Stimulated activated CD8-positive, alpha-beta memory T cell treated with anti-CD3 and anti-CD28 coated beads, Interleukin-4, amount 100 ng/mL, for 24 hours (primary cell): ENCODE measurements around the gene MYO9B.
A peak's percentile ranks its signal among the peaks of the same experiment; 100 is the strongest.

Source experiments
- DNase-seq: peaks from one replicate; pipeline ENCODE4 v3.0.0-alpha.2; 2020; ENCODE audit warnings: low read depth

The MYO9B gene, protein sequence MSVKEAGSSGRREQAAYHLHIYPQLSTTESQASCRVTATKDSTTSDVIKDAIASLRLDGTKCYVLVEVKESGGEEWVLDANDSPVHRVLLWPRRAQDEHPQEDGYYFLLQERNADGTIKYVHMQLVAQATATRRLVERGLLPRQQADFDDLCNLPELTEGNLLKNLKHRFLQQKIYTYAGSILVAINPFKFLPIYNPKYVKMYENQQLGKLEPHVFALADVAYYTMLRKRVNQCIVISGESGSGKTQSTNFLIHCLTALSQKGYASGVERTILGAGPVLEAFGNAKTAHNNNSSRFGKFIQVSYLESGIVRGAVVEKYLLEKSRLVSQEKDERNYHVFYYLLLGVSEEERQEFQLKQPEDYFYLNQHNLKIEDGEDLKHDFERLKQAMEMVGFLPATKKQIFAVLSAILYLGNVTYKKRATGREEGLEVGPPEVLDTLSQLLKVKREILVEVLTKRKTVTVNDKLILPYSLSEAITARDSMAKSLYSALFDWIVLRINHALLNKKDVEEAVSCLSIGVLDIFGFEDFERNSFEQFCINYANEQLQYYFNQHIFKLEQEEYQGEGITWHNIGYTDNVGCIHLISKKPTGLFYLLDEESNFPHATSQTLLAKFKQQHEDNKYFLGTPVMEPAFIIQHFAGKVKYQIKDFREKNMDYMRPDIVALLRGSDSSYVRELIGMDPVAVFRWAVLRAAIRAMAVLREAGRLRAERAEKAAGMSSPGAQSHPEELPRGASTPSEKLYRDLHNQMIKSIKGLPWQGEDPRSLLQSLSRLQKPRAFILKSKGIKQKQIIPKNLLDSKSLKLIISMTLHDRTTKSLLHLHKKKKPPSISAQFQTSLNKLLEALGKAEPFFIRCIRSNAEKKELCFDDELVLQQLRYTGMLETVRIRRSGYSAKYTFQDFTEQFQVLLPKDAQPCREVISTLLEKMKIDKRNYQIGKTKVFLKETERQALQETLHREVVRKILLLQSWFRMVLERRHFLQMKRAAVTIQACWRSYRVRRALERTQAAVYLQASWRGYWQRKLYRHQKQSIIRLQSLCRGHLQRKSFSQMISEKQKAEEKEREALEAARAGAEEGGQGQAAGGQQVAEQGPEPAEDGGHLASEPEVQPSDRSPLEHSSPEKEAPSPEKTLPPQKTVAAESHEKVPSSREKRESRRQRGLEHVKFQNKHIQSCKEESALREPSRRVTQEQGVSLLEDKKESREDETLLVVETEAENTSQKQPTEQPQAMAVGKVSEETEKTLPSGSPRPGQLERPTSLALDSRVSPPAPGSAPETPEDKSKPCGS (N-terminal part only)

DNA sequence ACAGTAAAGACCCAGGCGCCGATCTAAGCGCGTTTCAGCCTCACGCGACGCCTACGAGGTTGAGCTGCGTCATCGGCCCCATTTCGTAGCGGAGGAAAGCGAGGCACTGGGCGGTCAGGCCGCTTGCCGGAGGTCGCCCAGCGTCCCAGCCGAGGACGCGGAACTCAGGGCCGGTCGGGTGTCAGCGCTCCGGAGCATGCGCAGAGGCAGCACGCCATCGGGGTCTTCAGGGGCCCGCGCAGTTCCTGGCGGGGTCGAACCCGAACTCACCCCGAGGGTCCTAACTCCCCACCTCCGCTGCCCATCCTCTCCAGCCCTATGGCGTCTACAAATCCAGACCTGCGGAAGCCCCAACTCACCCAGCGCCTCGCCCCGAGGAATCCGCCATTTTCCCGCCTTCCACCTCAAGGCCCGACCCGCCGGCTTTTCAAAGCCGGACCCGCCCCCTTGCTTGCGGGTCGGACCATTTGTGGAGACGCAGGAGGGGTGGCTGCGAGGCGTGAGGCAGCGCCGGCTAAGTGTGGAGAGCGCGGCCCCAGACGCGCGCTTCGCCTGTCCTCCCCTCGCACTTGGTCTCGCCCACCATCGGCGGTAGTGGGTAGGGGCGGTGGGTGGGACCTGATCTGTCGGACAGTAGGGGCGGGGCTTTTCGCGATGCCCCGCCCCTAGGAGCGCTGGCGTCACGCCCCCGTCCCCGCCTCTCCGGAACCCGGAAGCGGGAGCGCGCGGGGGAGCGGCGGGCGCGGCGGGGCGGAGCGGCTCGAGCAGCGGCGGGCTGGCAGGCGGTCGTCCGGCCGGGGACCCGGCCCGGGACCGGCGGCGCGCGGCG, at the start of gene MYO9B, which contains the start of gene HAUS8:
MYO9B (plus strand) TSS at position 743 of the 829 bp plus-strand sequence. CDS start 25,941 bp downstream, outside the sequence.
HAUS8 (minus strand) TSS at position 418 of the 829 bp plus-strand sequence; CDS start at position 388, 30 bp downstream.
- peak; percentile 99 for DNase-seq

DNA sequence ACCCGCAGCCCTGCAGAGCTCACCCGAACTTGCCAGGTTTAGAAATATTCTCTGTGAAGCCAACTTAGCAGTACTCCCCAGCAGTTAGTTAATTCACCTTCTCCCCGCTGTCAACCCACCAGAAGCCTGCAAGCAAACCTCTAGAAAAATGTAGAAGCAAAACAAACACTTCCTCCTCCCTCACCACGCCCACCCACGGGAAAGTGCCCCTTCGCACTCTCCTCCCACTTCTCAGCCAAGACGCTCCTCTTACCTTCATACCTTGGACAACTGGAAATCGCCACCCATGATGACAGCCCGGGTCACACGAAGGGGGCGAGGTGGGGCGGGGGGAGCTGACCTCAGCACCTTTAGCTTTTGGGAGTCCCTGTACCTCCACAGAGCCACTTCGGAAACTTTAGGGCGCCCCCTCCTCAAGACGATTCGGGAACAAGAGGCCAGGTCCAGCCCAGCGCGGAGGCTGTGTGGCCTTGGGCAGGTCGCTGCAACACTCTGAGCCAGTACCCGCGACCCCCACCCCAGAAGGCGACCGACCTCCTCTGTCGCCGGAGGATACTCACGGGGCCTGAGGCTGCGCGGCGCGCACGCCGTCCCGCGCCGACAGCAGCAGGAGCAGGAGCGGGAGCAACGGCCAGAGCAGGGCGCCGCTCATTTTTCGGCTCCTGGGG, 49.5 kb upstream of the MYO9B start:
- no peak for DNase-seq

DNA sequence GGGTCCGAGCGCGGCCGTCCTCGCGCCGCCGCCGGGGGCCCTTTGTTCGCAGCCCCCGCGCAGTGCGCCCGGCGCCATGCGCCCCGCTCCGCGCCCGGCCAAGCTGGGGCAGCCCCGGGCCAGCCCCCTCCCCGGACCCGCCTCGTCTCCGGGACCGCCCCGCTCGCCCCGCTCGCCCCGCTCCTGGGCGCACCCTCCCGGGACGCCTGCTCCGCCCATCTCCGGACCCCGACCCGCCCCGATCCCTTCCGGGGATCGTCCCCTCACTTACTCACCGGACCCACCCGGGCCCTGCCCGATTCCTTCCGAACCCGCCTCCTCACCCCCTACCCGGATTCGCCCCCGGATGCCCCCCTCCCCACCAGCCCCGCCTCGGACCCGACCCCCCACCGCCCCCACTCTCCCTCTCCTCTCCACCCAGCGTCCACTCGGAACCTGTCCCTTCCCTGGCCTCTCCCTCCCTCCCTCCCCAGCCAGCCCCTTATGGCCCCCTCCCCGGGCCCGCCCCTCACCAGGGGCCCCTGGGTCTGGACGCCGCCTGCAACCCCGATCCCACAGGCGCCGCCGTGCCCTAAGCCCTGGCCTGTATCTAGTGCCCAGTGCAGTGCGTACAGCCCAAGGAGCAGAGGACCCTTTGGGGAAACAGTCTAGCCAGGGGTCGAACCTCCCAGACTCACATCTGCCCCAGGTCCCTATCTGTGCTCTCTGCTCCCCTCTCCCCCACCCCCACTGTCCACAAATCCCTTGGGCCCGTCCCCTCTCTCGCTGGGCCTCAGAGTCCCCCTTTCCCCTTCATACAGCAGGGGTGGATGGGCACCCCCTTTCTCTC, 48.7 kb upstream of the MYO9B start, which contains the start of gene CPAMD8:
CPAMD8 (minus strand) TSS at position 105 of the 829 bp plus-strand sequence. CDS start 168 bp downstream, outside the sequence.
- no peak for DNase-seq

DNA sequence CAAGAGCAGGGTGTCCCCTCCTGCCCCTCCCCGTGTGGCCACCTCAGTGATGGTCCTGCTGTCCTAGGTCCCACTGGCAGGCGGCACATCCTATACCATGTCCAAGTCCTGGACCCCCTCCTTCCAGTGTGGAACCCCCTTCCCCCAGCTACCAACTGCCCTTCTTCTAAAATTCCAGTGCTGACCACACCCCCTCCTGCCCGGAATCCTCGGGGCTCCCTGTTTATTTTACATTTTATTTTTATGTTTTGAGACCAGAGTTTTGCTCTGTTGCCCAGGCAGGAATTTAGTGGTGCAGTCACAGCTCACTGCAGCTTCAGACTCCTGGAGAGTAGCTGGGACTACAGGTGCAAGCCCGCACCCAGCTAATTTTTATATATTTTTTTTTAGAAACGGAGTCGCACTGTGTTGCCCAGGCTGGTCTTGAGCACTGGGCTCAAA, 48.0 kb upstream of the MYO9B start:
- no peak for DNase-seq

DNA sequence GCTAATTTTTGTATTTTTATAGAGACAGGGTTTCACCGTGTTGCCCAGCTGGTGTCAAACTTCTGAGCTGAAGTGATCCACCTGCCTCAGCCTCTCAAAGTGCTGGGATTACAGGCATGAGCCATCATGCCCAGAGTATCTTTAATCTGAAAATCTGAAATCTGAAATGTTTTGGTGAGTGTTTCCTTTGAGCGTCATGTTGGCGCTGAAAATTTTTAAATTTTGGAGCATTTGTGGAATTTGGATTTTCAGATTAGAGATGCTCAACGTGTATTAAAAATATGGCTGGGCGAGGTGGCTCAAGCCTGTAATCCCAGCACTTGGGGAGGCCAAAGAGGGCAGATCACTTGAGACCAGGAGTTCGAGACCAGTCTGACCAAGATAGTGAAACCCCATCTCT, 43.8 kb upstream of the MYO9B start:
- no peak for DNase-seq

DNA sequence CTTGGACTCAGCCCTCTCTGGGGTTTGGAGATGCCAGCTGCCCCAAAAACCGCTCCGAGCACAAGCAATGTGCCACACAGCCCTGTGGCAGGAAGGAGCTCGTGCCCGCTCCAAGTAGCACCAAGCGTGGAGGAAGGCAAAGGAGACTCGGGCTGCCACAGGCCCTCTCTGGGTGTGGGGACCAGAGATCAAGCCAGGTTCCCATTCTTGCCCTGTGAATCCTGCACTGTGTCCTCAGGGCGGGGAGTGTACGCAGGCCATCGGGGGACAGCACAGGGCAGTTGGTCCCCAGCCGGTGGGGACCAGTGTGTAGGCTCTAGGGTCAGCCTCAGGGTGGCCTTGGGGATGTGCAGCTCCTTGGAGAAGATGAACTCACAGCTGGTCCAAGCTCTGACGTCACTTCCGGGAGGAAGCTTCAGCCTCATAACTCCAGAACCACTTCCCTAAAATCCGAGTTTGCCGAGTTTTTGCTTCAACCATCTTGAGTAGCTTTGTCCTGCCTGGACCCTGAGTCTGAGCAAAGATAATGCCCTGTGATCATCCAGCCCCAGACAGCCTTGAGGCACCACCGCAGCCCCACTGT, 39.6 kb upstream of the MYO9B start:
- DNase-seq = no peak

DNA sequence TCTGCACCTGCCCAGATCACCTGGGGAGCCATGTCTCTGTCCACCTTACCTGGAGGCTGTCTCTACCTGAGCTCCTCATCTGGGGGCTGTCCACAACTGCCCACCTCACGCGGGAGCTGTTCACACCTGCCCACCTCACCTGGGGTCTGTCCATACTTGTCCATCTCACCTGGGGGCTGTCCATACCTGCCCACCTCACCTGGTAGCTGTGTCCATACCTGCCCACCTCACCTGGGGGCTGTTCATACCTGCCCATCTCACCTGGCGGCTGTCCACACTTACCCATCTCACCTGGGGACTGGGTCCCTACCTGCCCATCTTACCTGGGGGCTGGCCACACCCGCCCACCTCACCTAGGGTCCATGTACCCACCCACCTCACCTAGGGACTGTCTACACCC, 38.9 kb upstream of the MYO9B start:
- DNase-seq = no peak

DNA sequence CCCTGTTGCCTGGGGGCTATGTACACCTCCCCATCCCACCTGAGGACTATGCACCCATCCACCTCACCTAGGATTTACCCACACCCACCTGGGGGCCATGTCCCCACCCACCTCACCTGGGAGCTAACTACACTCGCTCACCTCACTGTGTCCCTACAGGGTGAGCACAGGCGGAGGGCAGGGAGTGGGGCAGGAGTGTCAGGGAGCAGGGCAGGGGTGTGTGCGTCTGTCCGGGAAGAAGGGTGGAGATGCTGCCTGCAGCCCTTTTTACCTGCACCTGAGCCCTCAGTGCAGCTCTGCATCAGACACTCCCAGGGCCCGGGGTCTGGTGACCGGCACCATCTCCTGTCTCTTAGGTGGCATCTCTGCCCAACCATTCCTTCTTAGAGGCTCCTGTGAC, 38.4 kb upstream of the MYO9B start:
- DNase-seq = no peak

DNA sequence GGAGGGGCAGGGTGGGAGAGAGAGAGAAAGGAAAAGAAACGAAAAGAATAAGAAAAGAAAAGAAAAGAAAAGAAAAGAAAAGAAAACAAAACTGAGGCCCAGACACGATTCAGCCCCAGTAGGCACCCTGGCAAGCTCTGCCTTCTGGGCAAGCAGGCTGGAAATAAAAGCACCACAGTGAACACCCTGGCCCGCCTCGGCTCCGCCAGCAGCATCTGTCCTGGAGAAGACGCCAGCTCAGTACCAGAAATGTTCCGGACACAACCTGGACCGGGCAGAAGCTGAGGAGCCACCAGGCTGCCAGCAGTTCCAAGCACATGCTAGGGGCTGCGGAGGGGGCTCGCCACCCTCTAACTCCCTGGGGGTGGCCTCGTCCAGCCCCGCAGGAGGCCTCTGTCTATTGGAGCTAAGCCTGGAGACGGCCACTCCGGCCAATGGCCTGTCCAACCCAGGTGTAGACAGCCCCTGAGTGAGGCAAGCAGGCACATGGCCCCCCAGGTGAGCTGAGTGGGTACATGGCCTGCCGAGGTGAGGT, 37.5 kb upstream of the MYO9B start:
- no peak for DNase-seq

DNA sequence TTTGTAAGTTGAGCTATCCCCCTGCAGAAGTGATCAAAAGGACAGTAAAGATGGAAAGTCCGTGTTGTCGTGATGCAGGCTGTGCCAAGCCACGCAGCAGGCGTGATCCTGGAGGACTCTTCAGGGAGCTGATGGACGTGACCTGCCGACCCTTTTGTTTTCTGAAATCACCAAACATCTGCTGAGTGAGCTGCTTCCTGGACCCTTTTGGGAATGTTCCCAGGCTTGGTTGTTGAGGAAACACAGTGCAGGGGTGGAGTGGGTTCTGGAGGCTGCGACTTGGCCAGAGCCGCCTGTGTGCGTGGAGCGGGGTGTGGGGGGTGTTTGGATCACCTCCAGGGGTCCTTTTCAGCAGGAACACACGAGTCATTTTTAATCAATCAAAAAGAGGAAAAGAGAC, 33.6 kb upstream of the MYO9B start:
- no peak for DNase-seq

DNA sequence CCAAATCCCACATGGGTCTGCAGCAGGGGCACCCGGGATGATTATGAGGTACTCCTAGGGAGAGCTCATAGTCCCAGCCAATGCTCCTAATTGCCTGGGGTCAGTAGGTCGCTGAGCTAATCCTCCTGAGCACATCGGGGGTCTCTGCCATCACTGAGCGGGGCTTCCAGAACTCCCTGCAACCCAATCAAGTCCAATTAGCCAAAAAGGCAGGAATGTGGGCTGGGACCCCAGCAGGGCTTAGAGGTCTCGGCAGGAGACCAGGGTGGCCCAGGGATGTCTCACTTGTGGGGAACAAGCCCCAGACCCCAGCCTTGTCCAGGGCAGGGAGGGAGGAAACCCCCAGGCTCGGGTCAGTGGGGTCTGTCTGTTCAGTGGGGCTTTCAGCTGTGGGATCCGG, 31.8 kb upstream of the MYO9B start:
- no peak for DNase-seq

DNA sequence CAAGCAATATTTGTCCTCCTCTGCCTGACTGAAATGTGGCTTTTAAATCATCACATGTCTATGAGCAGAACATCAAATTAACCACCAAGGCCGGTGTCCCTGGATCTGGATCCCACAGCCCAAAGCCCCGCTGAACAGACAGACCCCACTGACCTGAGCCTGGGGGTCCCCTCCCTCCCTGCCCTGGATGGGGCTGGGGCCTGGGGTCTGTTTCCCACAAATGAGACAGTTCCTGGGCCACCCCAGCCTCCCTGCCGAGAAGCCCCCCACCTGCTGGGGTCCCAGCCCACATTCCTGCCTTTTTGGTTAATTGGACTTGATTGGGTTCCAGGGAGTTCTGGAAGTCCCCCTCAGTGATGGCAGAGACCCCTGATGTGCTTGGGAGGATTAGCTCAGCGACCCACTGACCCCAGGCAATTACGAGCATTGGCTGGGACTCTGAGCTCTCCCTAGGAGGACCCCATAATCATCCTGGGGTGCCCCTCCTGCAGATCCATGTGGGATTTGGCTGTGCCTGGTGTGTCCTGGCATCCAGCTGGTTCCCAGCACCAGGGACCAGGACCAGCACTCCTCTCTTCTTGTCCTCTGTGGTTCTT, 29.6 kb upstream of the MYO9B start:
- no peak for DNase-seq

DNA sequence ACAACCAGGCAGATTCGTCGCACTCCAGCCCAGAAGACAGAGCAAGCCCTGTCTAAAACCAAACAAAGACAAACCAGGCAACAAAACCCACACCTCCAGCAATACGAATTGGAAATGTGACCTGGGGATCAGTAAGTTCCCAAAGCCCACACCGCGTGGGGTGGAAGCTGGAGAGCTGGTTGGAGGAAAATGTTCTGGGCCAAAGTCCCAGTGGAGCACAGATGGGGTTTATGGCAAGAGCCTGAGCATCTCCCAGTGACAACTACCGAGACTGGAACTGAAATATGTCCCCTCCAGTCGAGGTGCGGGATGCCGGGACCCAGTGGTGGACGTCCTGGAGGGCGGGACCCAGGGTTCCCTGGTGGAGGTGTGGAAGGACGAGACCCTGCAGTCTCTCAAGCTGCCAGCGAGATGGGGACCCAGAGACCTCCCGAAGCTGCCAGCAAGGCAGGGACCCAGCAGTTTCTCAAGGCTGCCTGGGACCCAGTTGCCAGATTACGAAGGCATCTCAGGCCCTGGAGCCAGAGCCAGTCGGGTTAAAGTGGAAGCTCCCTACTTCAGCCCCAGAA, 26.6 kb upstream of the MYO9B start:
- DNase-seq = no peak

DNA sequence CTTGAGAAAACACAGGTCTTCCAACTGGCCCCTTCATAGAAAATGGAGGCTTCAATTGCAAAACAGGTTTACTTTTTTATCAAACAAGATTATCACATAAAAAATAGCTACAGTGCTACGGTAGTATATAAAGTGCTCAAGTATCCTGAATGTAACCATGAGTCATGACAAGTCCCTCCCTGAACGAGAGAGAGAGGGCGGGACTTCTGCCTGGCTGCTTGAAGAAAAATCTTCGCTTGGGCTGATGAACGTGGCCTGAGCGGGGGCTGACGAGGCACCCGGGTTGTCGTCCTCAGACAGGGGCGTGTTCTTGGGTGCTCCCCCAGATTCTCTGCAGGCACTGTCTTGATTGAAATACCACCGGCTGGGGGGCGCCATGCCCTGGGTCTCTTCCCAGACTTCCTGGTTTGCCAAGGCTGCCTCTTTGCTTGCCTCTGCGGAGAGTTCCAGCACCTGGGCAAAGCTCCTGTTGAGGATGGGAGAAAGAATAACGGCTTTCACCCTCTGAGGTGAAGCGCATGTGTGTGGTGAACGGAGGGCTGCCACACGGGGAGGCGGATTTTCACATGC, 25.8 kb upstream of the MYO9B start:
- DNase-seq = no peak

DNA sequence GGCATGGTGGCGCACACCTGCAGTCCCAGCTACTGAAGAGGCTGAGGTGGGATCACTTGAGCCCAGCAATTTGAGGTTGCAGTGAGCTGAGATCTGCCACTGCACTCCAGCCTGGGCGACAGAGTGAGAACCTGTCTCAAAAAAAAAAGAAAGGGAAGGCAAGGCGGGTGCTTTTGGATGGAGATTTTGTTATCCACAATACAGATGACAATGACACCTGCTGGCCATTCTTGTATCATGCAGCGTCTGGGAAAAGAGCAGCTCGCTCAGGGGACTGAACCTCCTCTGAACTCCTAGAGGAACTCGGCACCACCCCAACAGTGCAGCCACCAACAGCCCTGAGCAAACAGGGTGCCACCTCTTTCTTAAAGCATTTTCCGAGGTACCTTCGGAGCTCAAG, 23.1 kb upstream of the MYO9B start:
- no peak for DNase-seq

DNA sequence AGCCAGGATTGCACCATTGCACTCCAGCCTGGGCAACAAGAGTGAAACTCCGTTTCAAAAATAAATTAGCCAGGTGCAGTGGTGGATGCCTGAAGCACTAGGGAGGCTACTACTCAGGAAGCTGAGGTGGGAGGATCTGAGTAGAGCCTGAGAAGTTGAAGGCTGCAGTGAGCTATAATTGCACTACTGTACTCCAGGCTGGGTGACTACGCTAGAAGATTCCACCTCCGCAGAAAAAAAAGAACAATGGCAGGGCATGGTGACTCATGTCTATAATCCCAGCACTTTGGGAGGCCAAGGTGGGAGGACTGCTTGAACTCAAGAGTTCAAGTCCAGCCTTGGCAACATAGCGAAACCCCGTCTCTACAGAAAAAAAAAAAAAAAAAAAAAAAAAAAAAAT, 20.8 kb upstream of the MYO9B start:
- DNase-seq = no peak

DNA sequence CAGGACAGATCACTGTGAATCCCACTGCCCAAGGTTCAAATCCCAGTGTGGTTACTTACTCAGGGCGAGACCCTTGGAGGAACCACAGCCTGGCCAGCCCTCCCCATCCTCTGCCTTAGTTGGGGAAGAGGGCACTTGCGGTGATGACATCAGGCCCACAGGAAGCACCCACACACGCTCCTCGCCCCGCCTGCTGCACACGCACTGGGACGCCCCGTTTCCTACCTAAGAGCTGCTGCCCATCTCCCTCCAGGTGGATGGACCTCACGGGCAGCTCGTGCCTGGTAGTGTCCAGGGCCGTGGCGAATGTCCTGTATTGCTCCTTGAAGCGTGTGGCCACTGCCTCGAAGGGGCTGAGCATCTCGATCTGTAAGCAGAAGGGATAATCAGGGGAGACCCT, 19.9 kb upstream of the MYO9B start:
- DNase-seq = no peak

DNA sequence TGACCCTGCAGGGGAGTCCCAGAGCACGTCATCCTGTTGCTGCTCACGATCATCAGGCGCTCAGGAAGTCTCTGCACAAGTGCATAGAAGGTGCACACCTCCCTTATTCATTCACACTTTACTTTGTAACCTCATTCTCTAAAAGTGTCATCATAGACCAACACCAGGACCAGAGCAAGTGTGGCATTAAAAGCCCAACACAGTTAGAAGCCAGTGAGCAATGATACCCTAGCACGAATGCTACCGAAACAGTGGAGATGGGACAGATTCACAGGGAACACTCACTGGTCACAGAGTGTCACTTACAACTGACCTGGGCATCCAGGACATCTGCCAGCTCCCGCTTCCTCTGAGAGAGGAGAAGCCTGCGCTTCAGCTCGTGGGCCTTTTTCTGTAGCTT, 17.3 kb upstream of the MYO9B start:
- no peak for DNase-seq
